ENCODE results near the gene CXCL1.

GRCh38 chr4:73853246-73853704 is 15.9 kb upstream of the CXCL1 start, which contains the start of gene PF4V1:
- TF ChIP-seq NR3C1 (CRISPR knock-in tag; conservative IDR thresholded peaks at IDR 0.05; ENCODE audit: low read depth) (no peak), TCF7 (CRISPR knock-in tag; IDR thresholded peaks at IDR 0.05; ENCODE audit: low read depth) (no peak), E2F1 (CRISPR knock-in tag; IDR thresholded peaks at IDR 0.05) (no peak), MAX (CRISPR knock-in tag; IDR thresholded peaks at IDR 0.05) (0 out of 2 replicates have a peak, but pooled peaks have one; percentile 35), ZBTB21 (CRISPR knock-in tag; IDR thresholded peaks at IDR 0.05; ENCODE audit: borderline replicate concordance) (no peak), ZNF121 (CRISPR knock-in tag; IDR thresholded peaks at IDR 0.05) (no peak), GABPB1 (CRISPR knock-in tag; IDR thresholded peaks at IDR 0.05) (no peak)
- TF ChIP-seq, protein P1, sequence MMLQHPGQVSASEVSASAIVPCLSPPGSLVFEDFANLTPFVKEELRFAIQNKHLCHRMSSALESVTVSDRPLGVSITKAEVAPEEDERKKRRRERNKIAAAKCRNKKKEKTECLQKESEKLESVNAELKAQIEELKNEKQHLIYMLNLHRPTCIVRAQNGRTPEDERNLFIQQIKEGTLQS (CRISPR knock-in tag; conservative IDR thresholded peaks at IDR 0.05) = no peak
- TF ChIP-seq, protein P2, sequence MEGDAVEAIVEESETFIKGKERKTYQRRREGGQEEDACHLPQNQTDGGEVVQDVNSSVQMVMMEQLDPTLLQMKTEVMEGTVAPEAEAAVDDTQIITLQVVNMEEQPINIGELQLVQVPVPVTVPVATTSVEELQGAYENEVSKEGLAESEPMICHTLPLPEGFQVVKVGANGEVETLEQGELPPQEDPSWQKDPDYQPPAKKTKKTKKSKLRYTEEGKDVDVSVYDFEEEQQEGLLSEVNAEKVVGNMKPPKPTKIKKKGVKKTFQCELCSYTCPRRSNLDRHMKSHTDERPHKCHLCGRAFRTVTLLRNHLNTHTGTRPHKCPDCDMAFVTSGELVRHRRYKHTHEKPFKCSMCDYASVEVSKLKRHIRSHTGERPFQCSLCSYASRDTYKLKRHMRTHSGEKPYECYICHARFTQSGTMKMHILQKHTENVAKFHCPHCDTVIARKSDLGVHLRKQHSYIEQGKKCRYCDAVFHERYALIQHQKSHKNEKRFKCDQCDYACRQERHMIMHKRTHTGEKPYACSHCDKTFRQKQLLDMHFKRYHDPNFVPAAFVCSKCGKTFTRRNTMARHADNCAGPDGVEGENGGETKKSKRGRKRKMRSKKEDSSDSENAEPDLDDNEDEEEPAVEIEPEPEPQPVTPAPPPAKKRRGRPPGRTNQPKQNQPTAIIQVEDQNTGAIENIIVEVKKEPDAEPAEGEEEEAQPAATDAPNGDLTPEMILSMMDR (IDR thresholded peaks at IDR 0.05) = no peak
- TF ChIP-seq, protein P3, sequence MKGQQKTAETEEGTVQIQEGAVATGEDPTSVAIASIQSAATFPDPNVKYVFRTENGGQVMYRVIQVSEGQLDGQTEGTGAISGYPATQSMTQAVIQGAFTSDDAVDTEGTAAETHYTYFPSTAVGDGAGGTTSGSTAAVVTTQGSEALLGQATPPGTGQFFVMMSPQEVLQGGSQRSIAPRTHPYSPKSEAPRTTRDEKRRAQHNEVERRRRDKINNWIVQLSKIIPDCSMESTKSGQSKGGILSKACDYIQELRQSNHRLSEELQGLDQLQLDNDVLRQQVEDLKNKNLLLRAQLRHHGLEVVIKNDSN (CRISPR knock-in tag; IDR thresholded peaks at IDR 0.05) = no peak

Data from WTC11 (cell line).